Measurements from ENCODE around the gene SLC37A3. TPM values are rescaled to one million over a fixed set of nuclear protein-coding genes. Genes with fewer than 3 reads are reported as not detected.
"Not testable (repeated sequence)": the region's sequence is repeated elsewhere in the genome, so short reads cannot be mapped to it uniquely, and the experiment has no call there.

Gene SLC37A3
- total RNA-seq, 1 donor from 2014 or later: 72.7 TPM

DNA sequence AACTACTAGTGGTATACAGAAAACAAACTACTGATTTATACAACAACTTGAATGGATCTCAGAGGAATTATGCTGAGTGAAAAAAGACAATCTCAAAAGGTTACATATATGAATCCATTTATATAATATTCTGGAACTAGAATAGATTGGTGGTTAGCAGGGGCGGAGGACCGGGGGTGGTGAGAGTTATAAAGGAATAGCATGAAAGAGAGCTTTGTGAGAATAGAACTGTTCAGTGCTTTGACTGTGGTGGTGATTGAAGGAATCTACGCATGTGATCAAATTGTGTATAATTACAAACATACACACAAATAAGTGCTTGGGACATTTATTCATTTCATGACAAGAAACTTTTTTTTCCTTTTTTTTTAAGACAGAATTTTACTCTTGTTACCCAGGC is 25.2 kb upstream of the SLC37A3 start:
- Mint-ChIP-seq H3K9me3 (ENCODE audit: unreplicated experiment) (no peaks in the 10 kb centered on the region), H3K36me3 (ENCODE audit: unreplicated experiment) (no peaks in the 10 kb centered on the region), H3K27me3 (ENCODE audit: unreplicated experiment) (peaks cover 22% of the 10 kb centered on the region), H3K4me1 (ENCODE audit: unreplicated experiment) (no peaks in the 10 kb centered on the region), H3K4me3 (ENCODE audit: unreplicated experiment) (no peak overlapping the region), H3K27ac (ENCODE audit: unreplicated experiment) (no peak overlapping the region)
- TF ChIP-seq, protein P1, sequence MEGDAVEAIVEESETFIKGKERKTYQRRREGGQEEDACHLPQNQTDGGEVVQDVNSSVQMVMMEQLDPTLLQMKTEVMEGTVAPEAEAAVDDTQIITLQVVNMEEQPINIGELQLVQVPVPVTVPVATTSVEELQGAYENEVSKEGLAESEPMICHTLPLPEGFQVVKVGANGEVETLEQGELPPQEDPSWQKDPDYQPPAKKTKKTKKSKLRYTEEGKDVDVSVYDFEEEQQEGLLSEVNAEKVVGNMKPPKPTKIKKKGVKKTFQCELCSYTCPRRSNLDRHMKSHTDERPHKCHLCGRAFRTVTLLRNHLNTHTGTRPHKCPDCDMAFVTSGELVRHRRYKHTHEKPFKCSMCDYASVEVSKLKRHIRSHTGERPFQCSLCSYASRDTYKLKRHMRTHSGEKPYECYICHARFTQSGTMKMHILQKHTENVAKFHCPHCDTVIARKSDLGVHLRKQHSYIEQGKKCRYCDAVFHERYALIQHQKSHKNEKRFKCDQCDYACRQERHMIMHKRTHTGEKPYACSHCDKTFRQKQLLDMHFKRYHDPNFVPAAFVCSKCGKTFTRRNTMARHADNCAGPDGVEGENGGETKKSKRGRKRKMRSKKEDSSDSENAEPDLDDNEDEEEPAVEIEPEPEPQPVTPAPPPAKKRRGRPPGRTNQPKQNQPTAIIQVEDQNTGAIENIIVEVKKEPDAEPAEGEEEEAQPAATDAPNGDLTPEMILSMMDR (IDR thresholded peaks at IDR 0.05): no peak
- DNase-seq (ENCODE audit: extremely low spot score, unreplicated experiment): no peak

DNA sequence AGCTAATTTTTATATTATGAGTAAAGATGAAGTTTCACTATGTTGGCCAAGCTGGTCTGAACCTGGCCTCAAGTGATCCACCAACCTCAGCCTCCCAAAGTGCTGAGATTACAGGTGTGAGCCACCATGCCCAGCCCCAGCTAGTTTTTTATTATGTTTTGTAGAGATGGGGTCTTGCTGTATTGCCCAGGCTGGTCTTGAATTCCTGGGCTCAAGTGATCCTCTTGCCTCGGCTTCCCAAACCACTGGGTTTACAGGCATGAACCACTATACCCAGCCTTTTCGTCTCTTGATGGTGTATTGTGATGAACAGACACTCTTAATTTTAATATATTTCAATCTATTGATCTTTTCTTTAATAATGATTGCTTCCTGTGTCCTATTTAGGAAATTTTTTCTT is 23.2 kb upstream of the SLC37A3 start:
- no peaks in the 10 kb centered on the region for H3K4me1 Mint-ChIP-seq (ENCODE audit: unreplicated experiment)
- no peak for DNase-seq (ENCODE audit: extremely low spot score, unreplicated experiment)
- H3K27me3 Mint-ChIP-seq (ENCODE audit: unreplicated experiment): peaks cover 22% of the 10 kb centered on the region
- no peak overlapping the region for H3K27ac Mint-ChIP-seq (ENCODE audit: unreplicated experiment)
- H3K4me3 Mint-ChIP-seq (ENCODE audit: unreplicated experiment): no peak overlapping the region
- TF ChIP-seq, protein P1 (IDR thresholded peaks at IDR 0.05): no peak
- H3K9me3 Mint-ChIP-seq (ENCODE audit: unreplicated experiment): no peaks in the 10 kb centered on the region
- no peaks in the 10 kb centered on the region for H3K36me3 Mint-ChIP-seq (ENCODE audit: unreplicated experiment)

DNA sequence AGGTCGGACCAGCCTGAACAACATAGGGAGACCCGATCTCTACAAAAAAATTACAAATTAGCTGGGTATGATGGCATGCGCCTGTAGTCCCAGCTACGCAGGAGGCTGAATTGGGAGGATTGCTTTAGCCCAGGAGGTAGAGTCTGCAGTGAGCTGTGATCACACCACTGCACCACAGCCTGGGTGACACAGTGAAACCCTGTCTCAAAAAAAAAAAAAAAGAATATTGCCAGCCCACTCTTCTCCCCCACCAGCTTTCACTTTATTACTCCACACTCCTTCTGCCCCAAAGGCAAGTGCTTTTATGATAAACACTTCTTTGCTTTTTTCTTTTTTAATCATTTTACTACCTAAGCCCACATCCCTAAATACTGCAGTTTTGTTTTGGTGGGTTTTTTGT is 20.3 kb upstream of the SLC37A3 start:
- H3K27ac Mint-ChIP-seq (ENCODE audit: unreplicated experiment): no peak overlapping the region
- no peak overlapping the region for H3K4me3 Mint-ChIP-seq (ENCODE audit: unreplicated experiment)
- no peak for DNase-seq (ENCODE audit: extremely low spot score, unreplicated experiment)
- H3K4me1 Mint-ChIP-seq (ENCODE audit: unreplicated experiment): peaks cover 7% of the 10 kb centered on the region
- H3K36me3 Mint-ChIP-seq (ENCODE audit: unreplicated experiment): no peaks in the 10 kb centered on the region
- TF ChIP-seq, protein P1 (IDR thresholded peaks at IDR 0.05): no peak
- H3K9me3 Mint-ChIP-seq (ENCODE audit: unreplicated experiment): no peaks in the 10 kb centered on the region
- H3K27me3 Mint-ChIP-seq (ENCODE audit: unreplicated experiment): peaks cover 21% of the 10 kb centered on the region

DNA sequence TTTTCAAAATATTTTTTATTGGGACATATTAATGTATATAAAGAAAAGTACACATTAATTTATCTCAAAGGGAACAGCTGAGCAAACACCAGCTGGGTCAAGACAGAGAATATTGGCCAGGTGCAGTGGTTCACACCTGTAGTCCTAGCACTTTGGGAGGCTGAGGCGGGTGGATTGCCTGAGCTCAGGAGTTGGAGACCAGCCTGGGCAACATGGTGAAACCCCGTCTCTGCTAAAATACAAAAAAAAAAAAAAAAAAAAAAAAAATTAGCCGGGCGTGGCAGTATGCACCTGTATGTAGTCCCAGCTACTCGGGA is 19.8 kb upstream of the SLC37A3 start:
- not testable (repeated sequence) for H3K9me3 Mint-ChIP-seq (ENCODE audit: unreplicated experiment); H3K4me3 Mint-ChIP-seq (ENCODE audit: unreplicated experiment); H3K4me1 Mint-ChIP-seq (ENCODE audit: unreplicated experiment); H3K36me3 Mint-ChIP-seq (ENCODE audit: unreplicated experiment); H3K27ac Mint-ChIP-seq (ENCODE audit: unreplicated experiment); DNase-seq (ENCODE audit: extremely low spot score, unreplicated experiment)
- H3K27me3 Mint-ChIP-seq (ENCODE audit: unreplicated experiment): peaks cover 21% of the 10 kb centered on the region

DNA sequence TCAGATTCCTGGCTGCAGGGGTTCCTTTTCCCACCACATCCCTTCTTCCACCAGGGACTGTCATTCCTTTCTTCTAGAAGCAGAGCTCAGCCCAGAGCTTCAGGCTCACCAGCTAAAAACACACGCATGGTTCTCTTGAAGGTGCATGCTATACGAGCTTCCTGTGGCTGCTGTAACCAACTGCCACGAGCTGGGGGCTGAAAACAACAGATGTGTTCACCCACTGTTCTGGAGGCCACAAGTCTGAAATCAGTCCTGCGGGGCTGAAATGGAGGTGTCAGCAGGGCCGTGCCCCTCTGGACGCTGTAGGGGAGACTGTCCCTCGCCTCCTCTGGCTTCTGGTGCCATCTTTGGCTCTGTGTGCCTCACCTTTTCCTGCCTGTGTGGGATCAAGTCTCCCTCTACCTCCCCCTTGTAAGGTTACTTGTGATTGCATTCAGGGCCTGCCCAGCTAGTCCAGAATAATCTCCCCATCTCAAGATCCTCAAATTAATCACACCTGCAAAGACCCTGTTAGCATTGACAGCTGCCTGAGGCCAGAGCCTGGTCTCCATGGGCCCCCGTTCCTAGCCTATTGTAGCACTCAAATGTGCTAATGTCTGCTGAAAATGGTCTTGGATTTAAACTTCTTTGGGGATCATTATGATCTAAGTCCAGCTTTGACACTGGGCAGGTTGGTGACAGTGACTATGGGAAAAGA is 19.3 kb upstream of the SLC37A3 start:
- Mint-ChIP-seq H3K9me3 (ENCODE audit: unreplicated experiment) (no peaks in the 10 kb centered on the region), H3K4me3 (ENCODE audit: unreplicated experiment) (no peak overlapping the region), H3K36me3 (ENCODE audit: unreplicated experiment) (no peaks in the 10 kb centered on the region), H3K27me3 (ENCODE audit: unreplicated experiment) (peaks cover 21% of the 10 kb centered on the region), H3K27ac (ENCODE audit: unreplicated experiment) (no peak overlapping the region), H3K4me1 (ENCODE audit: unreplicated experiment) (peaks cover 7% of the 10 kb centered on the region)
- TF ChIP-seq, protein P1 (IDR thresholded peaks at IDR 0.05): no peak
- DNase-seq (ENCODE audit: extremely low spot score, unreplicated experiment): no peak

DNA sequence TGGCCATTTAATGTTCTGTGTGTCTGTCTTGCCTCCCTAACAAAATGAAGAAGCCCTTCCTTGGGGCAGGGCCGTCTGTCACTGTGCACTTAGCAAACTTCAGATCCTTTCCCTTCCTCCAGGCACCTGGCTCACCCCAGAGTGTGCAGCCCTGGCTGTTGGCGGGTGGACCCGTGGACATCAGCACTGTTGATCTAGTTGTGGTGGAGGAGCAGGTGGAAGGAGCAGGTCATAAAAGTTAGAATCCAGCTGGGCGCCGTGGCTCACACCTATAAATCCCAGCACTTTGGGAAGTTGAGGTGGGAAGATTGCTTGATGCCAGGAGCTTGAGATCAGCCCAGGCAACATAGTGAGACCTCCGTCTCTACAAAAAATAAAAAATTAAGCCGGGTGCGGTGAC is 18.2 kb upstream of the SLC37A3 start:
- peaks cover 7% of the 10 kb centered on the region for H3K4me1 Mint-ChIP-seq (ENCODE audit: unreplicated experiment)
- peaks cover 21% of the 10 kb centered on the region for H3K27me3 Mint-ChIP-seq (ENCODE audit: unreplicated experiment)
- TF ChIP-seq, protein P1 (IDR thresholded peaks at IDR 0.05): no peak
- DNase-seq (ENCODE audit: extremely low spot score, unreplicated experiment): no peak
- H3K36me3 Mint-ChIP-seq (ENCODE audit: unreplicated experiment): no peaks in the 10 kb centered on the region
- no peak overlapping the region for H3K27ac Mint-ChIP-seq (ENCODE audit: unreplicated experiment)
- no peaks in the 10 kb centered on the region for H3K9me3 Mint-ChIP-seq (ENCODE audit: unreplicated experiment)
- H3K4me3 Mint-ChIP-seq (ENCODE audit: unreplicated experiment): no peak overlapping the region

DNA sequence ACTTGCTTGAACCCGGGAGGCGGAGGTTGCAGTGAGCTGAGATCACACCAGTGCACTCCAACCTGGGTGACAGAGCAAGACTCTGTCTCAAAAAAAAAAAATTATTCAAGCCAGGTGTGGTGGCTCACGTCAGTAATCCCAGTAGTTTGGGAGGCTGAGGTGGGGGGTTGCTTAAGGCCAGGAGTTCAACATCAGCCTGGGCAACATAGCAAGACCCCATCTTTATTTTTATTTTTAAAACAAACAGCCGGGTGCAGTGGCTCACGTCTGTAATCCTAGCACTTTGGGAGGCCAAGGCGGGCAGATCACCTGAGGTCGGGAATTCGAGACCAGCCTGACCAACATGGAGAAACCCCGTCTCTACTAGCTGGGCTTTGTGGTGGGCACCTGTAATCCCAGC is 17.5 kb upstream of the SLC37A3 start:
- DNase-seq (ENCODE audit: extremely low spot score, unreplicated experiment); H3K4me1 Mint-ChIP-seq (ENCODE audit: unreplicated experiment); H3K27ac Mint-ChIP-seq (ENCODE audit: unreplicated experiment); H3K4me3 Mint-ChIP-seq (ENCODE audit: unreplicated experiment); H3K9me3 Mint-ChIP-seq (ENCODE audit: unreplicated experiment); H3K36me3 Mint-ChIP-seq (ENCODE audit: unreplicated experiment): not testable (repeated sequence)
- H3K27me3 Mint-ChIP-seq (ENCODE audit: unreplicated experiment): peaks cover 21% of the 10 kb centered on the region
